HCT116 (cell line): ENCODE results near the gene NSUN4. TPM values are rescaled to one million over a fixed set of nuclear protein-coding genes. Genes with fewer than 3 reads are reported as not detected.

Experiments
- ATAC-seq: fragments of 200-7000 bp; cut with Tn5 transposase; 2 replicates; pipeline ENCODE4 v1.9.1; 2020; ENCODE audit warnings: mild to moderate bottlenecking, moderate library complexity
- BruUV-seq: library from RNA; stranded (reverse); fragments of 400-500 nt; replicated peaks from 2 replicates; lab custom pipeline; 2021; lab: Mats Ljungman, UMichigan
- CTCF ChIA-PET: fragments of 300-600 bp; sonication (Branson Sonifier 250); formaldehyde crosslinking; loops from one replicate; lab custom pipeline; 2021; ENCODE audit warnings: antibody characterized with exemption; lab: Charles Lee
- POLR2A ChIA-PET: fragments of 300-600, 350-600 bp; sonication (Branson Sonifier 250); formaldehyde crosslinking; loops from one replicate; lab custom pipeline; 2021; ENCODE audit warnings: antibody characterized with exemption; lab: Charles Lee
- RAD21 ChIA-PET, 2 experiments: fragments of 300-600 bp; sonication (Branson Sonifier 250); formaldehyde crosslinking; loops; one replicate each; lab custom pipeline; 2023; ENCODE audit warnings: low total read pairs in 2 of 2; ENCODE audit not compliant: uncharacterized antibody in 2 of 2, unreplicated experiment in 2 of 2, low non-redundant PET in 1 of 2; lab: Charles Lee
- DNase-seq: peaks from one replicate; pipeline ENCODE4 v3.0.0-alpha.2; 2010; ENCODE audit warnings: low read depth, low spot score
- H2AFZ ChIP-seq: fragments of 200-600 bp; shearing (Covaris generic), sonication (generic); 2 replicates; pipeline ENCODE4 v1.6.1; 2017; ENCODE audit warnings: low read depth, mixed run types, mixed read lengths, antibody characterized with exemption, low read length; ENCODE audit not compliant: poor library complexity, severe bottlenecking
- H3K27ac ChIP-seq: 2 replicates; pipeline ENCODE4 v1.5.1; 2012; ENCODE audit warnings: low read depth, low read length
- H3K27me3 ChIP-seq: fragments of 200-600 bp; sonication (generic); 2 replicates; pipeline ENCODE4 v1.6.1; 2016; ENCODE audit warnings: mixed run types, low read length, mixed read lengths; ENCODE audit not compliant: insufficient read depth
- H3K36me3 ChIP-seq, 2 experiments: fragments of 200-500 bp in 1 of 2; fragments of 200-600 bp in 1 of 2; sonication (Bioruptor generic) in 1 of 2; sonication (generic) in 1 of 2; 2 replicates each; pipeline versions ENCODE4 v1.5.1 to v1.6.1; 2014 to 2016; ENCODE audit warnings: low read length in 2 of 2, inconsistent platforms in 1 of 2, mixed read lengths in 1 of 2, mixed run types in 1 of 2; ENCODE audit not compliant: insufficient read depth in 2 of 2, control insufficient read depth in 1 of 2
- H3K4me1 ChIP-seq, 2 experiments: fragments of 200-600 bp in 1 of 2; sonication (generic) in 1 of 2; 2 replicates each; pipeline versions ENCODE4 v1.5.1 to v1.6.1; 2012 to 2017; ENCODE audit warnings: low read length in 2 of 2, inconsistent platforms in 1 of 2, mild to moderate bottlenecking in 1 of 2, mixed read lengths in 1 of 2, mixed run types in 1 of 2, moderate library complexity in 1 of 2; ENCODE audit not compliant: insufficient read depth in 2 of 2, control insufficient read depth in 1 of 2
- H3K4me2 ChIP-seq: fragments of 200-600 bp; sonication (generic); 2 replicates; pipeline ENCODE4 v1.6.1; 2017; ENCODE audit warnings: mixed run types, low read length, mixed read lengths
- H3K4me3 ChIP-seq, 2 experiments: fragments of 200-600 bp in 1 of 2; sonication (generic) in 1 of 2; replicated peaks in 1 of 2; 2 replicates each; pipeline ENCODE4 v1.5.1; 2011 to 2016; ENCODE audit warnings: low read length in 2 of 2, control low read depth in 1 of 2, low read depth in 1 of 2, mild to moderate bottlenecking in 1 of 2, mixed read lengths in 1 of 2, mixed run types in 1 of 2
- H3K79me2 ChIP-seq: fragments of 200-600 bp; sonication (generic); 2 replicates; pipeline ENCODE4 v1.6.1; 2017; ENCODE audit warnings: mild to moderate bottlenecking, mixed run types, low read length, moderate library complexity, mixed read lengths; ENCODE audit not compliant: insufficient read depth
- H3K9ac ChIP-seq: fragments of 200-600 bp; sonication (generic); 2 replicates; pipeline ENCODE4 v1.6.1; 2016; ENCODE audit warnings: low read length, mixed read lengths
- H3K9me2 ChIP-seq: fragments of 200-600 bp; sonication (generic), shearing (Covaris generic); 2 replicates; pipeline ENCODE4 v1.6.1; 2017; ENCODE audit warnings: mixed run types, mild to moderate bottlenecking, moderate library complexity; ENCODE audit not compliant: insufficient read depth
- H3K9me3 ChIP-seq, 2 experiments: fragments of 200-500 bp in 1 of 2; fragments of 200-600 bp in 1 of 2; sonication (Bioruptor generic) in 1 of 2; sonication (generic) in 1 of 2; 2 replicates each; pipeline ENCODE4 v1.6.1; 2014 to 2017; ENCODE audit warnings: low read length in 2 of 2, mixed read lengths in 2 of 2, inconsistent platforms in 1 of 2, low read depth in 1 of 2, mild to moderate bottlenecking in 1 of 2, mixed run types in 1 of 2, moderate library complexity in 1 of 2; ENCODE audit not compliant: control insufficient read depth in 1 of 2, insufficient read depth in 1 of 2
- H4K20me1 ChIP-seq: fragments of 200-600 bp; sonication (generic), shearing (Covaris generic); 2 replicates; pipeline ENCODE4 v1.6.1; 2017; ENCODE audit warnings: mixed run types, mild to moderate bottlenecking, moderate library complexity; ENCODE audit not compliant: insufficient read depth
- EZH2phosphoT487 ChIP-seq: fragments of 200-600 bp; IDR thresholded peaks from 2 replicates; pipeline ENCODE4 v1.6.1; 2018; ENCODE audit warnings: antibody characterized with exemption, borderline replicate concordance
- ZNF274 ChIP-seq: fragments of 200-500 bp; sonication (Bioruptor generic); IDR thresholded peaks from 2 replicates; pipeline ENCODE4 v1.6.1; 2014; ENCODE audit warnings: mild to moderate bottlenecking, low read depth, low read length, inconsistent platforms
- intact Hi-C: fragments of 100-400 bp; cut with micrococcal nuclease; formaldehyde crosslinking; loops from 2 replicates; pipeline ENCODE4 v1.10.0; 2022
- total RNA-seq: library from RNA; stranded (reverse); gene quantifications from one replicate; pipeline ENCODE4 v1.2.1, GENCODE V29; 2021; ENCODE audit not compliant: unreplicated experiment
- TF ChIP-seq, protein P1 (sequence below): IDR thresholded peaks from 2 replicates; pipeline ENCODE4 v1.6.1; 2012; ENCODE audit warnings: low read depth
- TF ChIP-seq, protein P2 (sequence below): IDR thresholded peaks from 2 replicates; pipeline ENCODE4 v1.6.1; 2012

Gene NSUN4
- total RNA-seq, 1 experiment from 2014 or later: 27.8 TPM

DNA sequence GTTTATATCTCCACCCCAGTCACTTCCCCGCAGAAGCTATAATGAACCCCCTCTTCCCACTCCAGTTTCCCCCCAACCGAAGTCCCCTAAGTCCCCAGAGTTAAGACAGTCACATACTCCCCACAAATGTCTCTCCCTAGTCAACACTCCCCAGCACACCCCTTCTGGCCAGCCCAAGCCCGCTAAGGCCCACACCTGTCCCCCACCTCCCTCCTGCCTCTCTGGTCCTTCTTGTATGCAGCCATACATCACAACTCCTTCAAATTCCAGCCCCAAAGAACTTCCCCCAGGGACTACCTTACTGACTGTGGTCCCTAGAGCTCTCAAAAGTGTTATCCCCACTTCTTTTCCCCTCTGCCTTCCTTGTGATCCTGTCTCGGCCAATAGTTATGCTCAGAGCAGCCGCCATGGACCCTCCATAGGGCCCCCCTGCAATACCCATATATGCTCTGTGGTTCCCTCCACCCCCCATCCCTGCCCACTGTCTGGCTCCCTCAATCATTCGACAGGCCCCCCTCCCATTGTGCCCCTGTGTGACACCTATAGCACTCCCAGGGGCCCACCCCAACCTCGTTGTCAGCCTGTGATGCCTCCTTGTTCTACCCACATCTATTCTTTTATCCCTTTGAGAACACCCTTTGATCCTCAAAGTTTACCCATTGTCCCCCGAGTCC, 2.2 kb downstream of the NSUN4 start:
- peaks cover 21 to 41% of the 10 kb centered on the region in 2 experiments for H3K4me1 ChIP-seq
- intact Hi-C loops: no loop called here
- H3K9me2 ChIP-seq: no peaks in the 10 kb centered on the region
- no peak overlapping the region for H3K4me3 ChIP-seq
- no TSS peak for BruUV-seq
- no peaks in the 10 kb centered on the region for H3K27me3 ChIP-seq
- H3K4me2 ChIP-seq: no peak overlapping the region
- POLR2A ChIA-PET: interaction anchor here (1.7 kb wide), 1 partner anchor 9 kb away, joined by 4 read pairs; no protein-coding TSS in a partner anchor
- H3K79me2 ChIP-seq: peaks cover 34% of the 10 kb centered on the region
- H3K9ac ChIP-seq: no peak overlapping the region
- H4K20me1 ChIP-seq: no peaks in the 10 kb centered on the region
- peaks cover 12 to 20% of the 10 kb centered on the region in 2 experiments; a peak in 3 of 4 replicates for H3K36me3 ChIP-seq
- no peaks in the 10 kb centered on the region for H3K9me3 ChIP-seq
- DNase-seq (no peak), ATAC-seq (no peak)
- no peak overlapping the region for H2AFZ ChIP-seq
- CTCF ChIA-PET: interaction anchor here (1.2 kb wide), 1 partner anchor 9 kb away, joined by 4 read pairs; no protein-coding TSS in a partner anchor
- no peak for TF ChIP-seq EZH2phosphoT487
- no peak for TF ChIP-seq ZNF274
- TF ChIP-seq, protein P1, sequence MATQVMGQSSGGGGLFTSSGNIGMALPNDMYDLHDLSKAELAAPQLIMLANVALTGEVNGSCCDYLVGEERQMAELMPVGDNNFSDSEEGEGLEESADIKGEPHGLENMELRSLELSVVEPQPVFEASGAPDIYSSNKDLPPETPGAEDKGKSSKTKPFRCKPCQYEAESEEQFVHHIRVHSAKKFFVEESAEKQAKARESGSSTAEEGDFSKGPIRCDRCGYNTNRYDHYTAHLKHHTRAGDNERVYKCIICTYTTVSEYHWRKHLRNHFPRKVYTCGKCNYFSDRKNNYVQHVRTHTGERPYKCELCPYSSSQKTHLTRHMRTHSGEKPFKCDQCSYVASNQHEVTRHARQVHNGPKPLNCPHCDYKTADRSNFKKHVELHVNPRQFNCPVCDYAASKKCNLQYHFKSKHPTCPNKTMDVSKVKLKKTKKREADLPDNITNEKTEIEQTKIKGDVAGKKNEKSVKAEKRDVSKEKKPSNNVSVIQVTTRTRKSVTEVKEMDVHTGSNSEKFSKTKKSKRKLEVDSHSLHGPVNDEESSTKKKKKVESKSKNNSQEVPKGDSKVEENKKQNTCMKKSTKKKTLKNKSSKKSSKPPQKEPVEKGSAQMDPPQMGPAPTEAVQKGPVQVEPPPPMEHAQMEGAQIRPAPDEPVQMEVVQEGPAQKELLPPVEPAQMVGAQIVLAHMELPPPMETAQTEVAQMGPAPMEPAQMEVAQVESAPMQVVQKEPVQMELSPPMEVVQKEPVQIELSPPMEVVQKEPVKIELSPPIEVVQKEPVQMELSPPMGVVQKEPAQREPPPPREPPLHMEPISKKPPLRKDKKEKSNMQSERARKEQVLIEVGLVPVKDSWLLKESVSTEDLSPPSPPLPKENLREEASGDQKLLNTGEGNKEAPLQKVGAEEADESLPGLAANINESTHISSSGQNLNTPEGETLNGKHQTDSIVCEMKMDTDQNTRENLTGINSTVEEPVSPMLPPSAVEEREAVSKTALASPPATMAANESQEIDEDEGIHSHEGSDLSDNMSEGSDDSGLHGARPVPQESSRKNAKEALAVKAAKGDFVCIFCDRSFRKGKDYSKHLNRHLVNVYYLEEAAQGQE: no peak
- TF ChIP-seq, protein P2, sequence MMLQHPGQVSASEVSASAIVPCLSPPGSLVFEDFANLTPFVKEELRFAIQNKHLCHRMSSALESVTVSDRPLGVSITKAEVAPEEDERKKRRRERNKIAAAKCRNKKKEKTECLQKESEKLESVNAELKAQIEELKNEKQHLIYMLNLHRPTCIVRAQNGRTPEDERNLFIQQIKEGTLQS: no peak
- no peak overlapping the region for H3K27ac ChIP-seq
- RAD21 ChIA-PET: no interaction called here
